Measurements from ENCODE around the gene LANCL1.

Gene LANCL1

GRCh38 chr2:210476194-210477128 is at the start of gene LANCL1:
TSS of gene LANCL1 (minus strand) at chr2:210476759. CDS start at chr2:210476396, 363 bp downstream.
- DNase-seq = peak; percentile 61

GRCh38 chr2:210524533-210524932 is 48.0 kb upstream of the LANCL1 start:
- DNase-seq = no peak

GRCh38 chr2:210523650-210524289 is 47.2 kb upstream of the LANCL1 start:
- DNase-seq = no peak

- DNase-seq = no peak
Observed at GRCh38 chr2:210522399-210522798, 45.8 kb upstream of the LANCL1 start.

- DNase-seq = no peak
Observed at GRCh38 chr2:210519594-210519993, 43.0 kb upstream of the LANCL1 start.

GRCh38 chr2:210517264-210517663 is 40.7 kb upstream of the LANCL1 start:
- DNase-seq = no peak

- no peak for DNase-seq
Observed at GRCh38 chr2:210515911-210516310, 39.4 kb upstream of the LANCL1 start.

- DNase-seq = peak; percentile 3
Observed at GRCh38 chr2:210503725-210504191, 27.2 kb upstream of the LANCL1 start.

- DNase-seq = peak; percentile 24
Observed at GRCh38 chr2:210503001-210503623, 26.6 kb upstream of the LANCL1 start.

GRCh38 chr2:210496512-210496911 is 20.0 kb upstream of the LANCL1 start:
- no peak for DNase-seq

- DNase-seq = no peak
Observed at GRCh38 chr2:210493528-210493927, 17.0 kb upstream of the LANCL1 start.

GRCh38 chr2:210481601-210482175 is 5.1 kb upstream of the LANCL1 start:
- DNase-seq = no peak

- no peak for DNase-seq
Observed at GRCh38 chr2:210480764-210481163, 4.2 kb upstream of the LANCL1 start.

GRCh38 chr2:210480079-210480478 is 3.5 kb upstream of the LANCL1 start:
- DNase-seq = no peak

GRCh38 chr2:210478661-210479060 is 2.1 kb upstream of the LANCL1 start:
- DNase-seq = no peak

GRCh38 chr2:210477496-210477895 is 937 bp upstream of the LANCL1 start:
- no peak for DNase-seq

GRCh38 chr2:210475706-210476105 is 853 bp downstream of the LANCL1 start:
- DNase-seq = no peak

GRCh38 chr2:210474776-210475175 is 1.8 kb downstream of the LANCL1 start:
- DNase-seq = no peak

- DNase-seq = no peak
Observed at GRCh38 chr2:210461401-210461800, 15.2 kb downstream of the LANCL1 start.

- DNase-seq = no peak
Observed at GRCh38 chr2:210460322-210461227, 16.0 kb downstream of the LANCL1 start.

- DNase-seq = no peak
Observed at GRCh38 chr2:210459880-210460279, 16.7 kb downstream of the LANCL1 start.

- no peak for DNase-seq
Observed at GRCh38 chr2:210459407-210459806, 17.2 kb downstream of the LANCL1 start.
